ENCODE data around the gene MCRIP1. TPM values are rescaled to one million over a fixed set of nuclear protein-coding genes. Genes with fewer than 3 reads are reported as not detected.

MCRIP1 gene
- total and polyA plus RNA-seq, 2 of the 13 experiments (the other 11 are each of a cell fraction or from before 2014, with no cell fraction given) = 79.7 to 84.9 TPM

DNA sequence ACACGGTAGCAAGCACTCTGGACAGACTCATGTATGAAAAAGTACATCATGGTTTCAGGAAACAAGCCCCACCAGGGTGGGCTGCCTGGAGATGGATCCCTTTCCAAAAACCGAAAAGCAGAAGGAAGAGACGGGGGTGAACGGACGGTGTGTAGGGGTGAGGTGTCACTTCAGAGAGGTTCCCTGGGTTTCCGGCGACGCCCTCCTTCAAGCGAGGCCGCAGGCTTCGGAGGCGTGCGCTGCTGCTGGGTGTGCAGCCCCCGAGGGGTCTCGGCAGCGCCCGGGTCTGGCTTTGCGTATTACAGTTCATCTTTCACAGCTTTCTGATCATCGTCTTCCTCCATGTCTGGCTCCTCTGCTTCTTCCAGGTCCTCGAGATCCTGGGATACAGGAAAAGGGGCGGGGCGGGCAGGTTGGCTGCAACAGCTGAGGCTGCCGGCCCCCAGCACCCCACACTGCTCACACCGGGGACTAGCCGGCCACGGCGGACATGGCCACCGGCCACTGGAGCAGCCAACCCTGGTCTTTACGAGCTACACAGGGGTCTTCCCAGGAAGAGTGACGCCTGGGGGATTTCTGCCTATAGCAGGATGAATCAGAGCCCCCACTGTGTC, 10.7 kb upstream of the MCRIP1 start (continued):
- no peak for TF ChIP-seq ZFP36 (IDR thresholded peaks at IDR 0.05; ENCODE audit: borderline replicate concordance, low read depth, low read length, partially characterized antibody)
- 0 out of 2 replicates have a peak, but pooled peaks have one; percentile 22 for TF ChIP-seq RAD21 (CRISPR knock-in tag; IDR thresholded peaks at IDR 0.05)
- no peak for TF ChIP-seq AGO1 (IDR thresholded peaks at IDR 0.05; ENCODE audit: low read depth, low read length, poor library complexity, severe bottlenecking)
- no peak for TF ChIP-seq ZNF253 (CRISPR knock-in tag; IDR thresholded peaks at IDR 0.05; ENCODE audit: borderline replicate concordance)
- peak; percentile 96 for TF ChIP-seq AGO2 (optimal IDR thresholded peaks at IDR 0.05; ENCODE audit: low read depth, low read length)
- TF ChIP-seq, protein P1, sequence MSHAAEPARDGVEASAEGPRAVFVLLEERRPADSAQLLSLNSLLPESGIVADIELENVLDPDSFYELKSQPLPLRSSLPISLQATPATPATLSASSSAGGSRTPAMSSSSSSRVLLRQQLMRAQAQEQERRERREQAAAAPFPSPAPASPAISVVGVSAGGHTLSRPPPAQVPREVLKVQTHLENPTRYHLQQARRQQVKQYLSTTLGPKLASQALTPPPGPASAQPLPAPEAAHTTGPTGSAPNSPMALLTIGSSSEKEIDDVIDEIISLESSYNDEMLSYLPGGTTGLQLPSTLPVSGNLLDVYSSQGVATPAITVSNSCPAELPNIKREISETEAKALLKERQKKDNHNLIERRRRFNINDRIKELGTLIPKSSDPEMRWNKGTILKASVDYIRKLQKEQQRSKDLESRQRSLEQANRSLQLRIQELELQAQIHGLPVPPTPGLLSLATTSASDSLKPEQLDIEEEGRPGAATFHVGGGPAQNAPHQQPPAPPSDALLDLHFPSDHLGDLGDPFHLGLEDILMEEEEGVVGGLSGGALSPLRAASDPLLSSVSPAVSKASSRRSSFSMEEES (CRISPR knock-in tag; IDR thresholded peaks at IDR 0.05) = no peak
- TF ChIP-seq ZSCAN25 (CRISPR knock-in tag; IDR thresholded peaks at IDR 0.05) = no peak
- peak; percentile 72 for TF ChIP-seq RBFOX2 (IDR thresholded peaks at IDR 0.05; ENCODE audit: low read depth, low read length)
- no peak for TF ChIP-seq RFX1 (IDR thresholded peaks at IDR 0.05)

DNA sequence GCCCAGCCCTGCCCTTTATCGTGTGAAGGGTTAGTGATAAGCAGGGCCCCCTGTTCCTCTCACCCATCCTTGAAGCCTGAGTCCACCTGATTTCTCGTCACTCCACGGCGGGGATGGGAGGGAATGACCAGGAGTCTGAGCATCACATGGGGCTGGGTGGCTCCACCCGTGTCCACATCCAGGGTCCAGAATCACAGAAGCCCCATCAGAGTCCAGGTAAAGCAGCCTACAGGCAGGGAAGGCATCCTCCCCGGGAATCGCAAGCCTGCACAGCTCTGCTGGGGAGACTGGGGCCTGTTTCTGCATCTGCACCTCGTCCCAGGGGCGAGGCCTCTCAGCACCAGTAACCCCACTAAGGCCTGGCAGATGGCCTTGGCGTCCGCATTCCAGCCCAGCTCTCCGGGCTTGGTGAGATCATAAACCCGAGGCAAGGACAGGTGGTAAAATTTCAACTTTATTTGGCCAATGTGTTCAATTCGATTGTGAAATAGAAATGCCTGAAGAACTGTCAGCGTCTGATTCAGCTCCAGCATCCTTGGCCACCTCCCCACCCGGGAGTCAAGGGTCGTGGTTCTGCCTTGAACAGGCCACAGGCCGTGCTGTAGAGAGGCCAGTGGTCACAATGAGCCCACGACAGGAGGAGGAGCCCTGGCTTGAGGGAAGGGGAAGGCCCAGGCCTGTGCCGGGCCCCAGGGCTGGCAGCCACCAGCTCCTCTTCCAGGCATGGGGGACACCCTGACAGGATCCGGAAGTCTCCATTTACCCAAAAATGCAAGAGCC, 9.8 kb upstream of the MCRIP1 start:
- Histone ChIP-seq H3K79me2 (ENCODE audit: insufficient read depth, low read length) (no peaks in the 10 kb centered on the region), H4K20me1 (ENCODE audit: insufficient read depth, low read length) (peaks cover 6% of the 10 kb centered on the region; the same call in 1 of the 2 replicates), H3K36me3 (replicated peaks in 1 of 2; ENCODE audit: control insufficient read depth in 1 of 2, insufficient read depth in 2 of 2, low read length in 2 of 2) (peaks cover 37 to 52% of the 10 kb centered on the region in 2 experiments), H3K27ac (ENCODE audit: extremely low read length, insufficient read depth, low read length) (no peak overlapping the region), H3K4me3 (replicated peaks in 1 of 3; ENCODE audit: insufficient read depth in 1 of 3, low read depth in 2 of 3, low read length in 3 of 3) (no peak overlapping the region), H2AFZ (ENCODE audit: low read length) (no peak overlapping the region), H3K4me1 (ENCODE audit: insufficient read depth, low read length) (peaks cover 26% of the 10 kb centered on the region), H3K9ac (ENCODE audit: insufficient read depth, low read depth, low read length) (no peak overlapping the region), H3K4me2 (ENCODE audit: low read depth, low read length) (no peak overlapping the region), H3K9me3 (ENCODE audit: low read length) (no peaks in the 10 kb centered on the region), H3K27me3 (ENCODE audit: control insufficient read depth in 1 of 2, insufficient read depth in 2 of 2, low read length in 2 of 2) (no peaks in the 10 kb centered on the region)
- POLR2A ChIA-PET = interaction anchor here (0.7 to 8.9 kb wide), 7 partner anchors 9 to 28 kb away, joined by 3 to 40 read pairs (median 6); partner anchors contain the start of genes MCRIP1 and P4HB
- ATAC-seq = no peak
- WGBS (ENCODE audit: low lambda C conversion rate) = 88% methylated on average over 17 of the region's 21 CpGs
- BruUV-seq (replicated peaks) = no TSS peak
- CTCF ChIA-PET (ENCODE audit: low intra/inter-chr PET ratio, low total read pairs) = no interaction called here
- intact Hi-C loops (cut with micrococcal nuclease; ENCODE audit: unreplicated experiment) = no loop called here
- in situ Hi-C loops (cut with HindIII; ENCODE audit: extremely low pct_ligation_motif_present, low pct_unique_long_range_greater_than_20kb) = no loop called here
- DNase-seq (ENCODE audit: low spot score) = no peak
- no peak for FAIRE-seq
- 0 out of 2 replicates have a peak, but pooled peaks have one; percentile 55 for TF ChIP-seq ZNF576 (CRISPR knock-in tag; IDR thresholded peaks at IDR 0.05)
- TF ChIP-seq, protein P2, sequence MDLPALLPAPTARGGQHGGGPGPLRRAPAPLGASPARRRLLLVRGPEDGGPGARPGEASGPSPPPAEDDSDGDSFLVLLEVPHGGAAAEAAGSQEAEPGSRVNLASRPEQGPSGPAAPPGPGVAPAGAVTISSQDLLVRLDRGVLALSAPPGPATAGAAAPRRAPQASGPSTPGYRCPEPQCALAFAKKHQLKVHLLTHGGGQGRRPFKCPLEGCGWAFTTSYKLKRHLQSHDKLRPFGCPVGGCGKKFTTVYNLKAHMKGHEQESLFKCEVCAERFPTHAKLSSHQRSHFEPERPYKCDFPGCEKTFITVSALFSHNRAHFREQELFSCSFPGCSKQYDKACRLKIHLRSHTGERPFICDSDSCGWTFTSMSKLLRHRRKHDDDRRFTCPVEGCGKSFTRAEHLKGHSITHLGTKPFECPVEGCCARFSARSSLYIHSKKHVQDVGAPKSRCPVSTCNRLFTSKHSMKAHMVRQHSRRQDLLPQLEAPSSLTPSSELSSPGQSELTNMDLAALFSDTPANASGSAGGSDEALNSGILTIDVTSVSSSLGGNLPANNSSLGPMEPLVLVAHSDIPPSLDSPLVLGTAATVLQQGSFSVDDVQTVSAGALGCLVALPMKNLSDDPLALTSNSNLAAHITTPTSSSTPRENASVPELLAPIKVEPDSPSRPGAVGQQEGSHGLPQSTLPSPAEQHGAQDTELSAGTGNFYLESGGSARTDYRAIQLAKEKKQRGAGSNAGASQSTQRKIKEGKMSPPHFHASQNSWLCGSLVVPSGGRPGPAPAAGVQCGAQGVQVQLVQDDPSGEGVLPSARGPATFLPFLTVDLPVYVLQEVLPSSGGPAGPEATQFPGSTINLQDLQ (CRISPR knock-in tag; IDR thresholded peaks at IDR 0.05) = 0 out of 2 replicates have a peak, but pooled peaks have one; percentile 46
- no peak for TF ChIP-seq TP53 (CRISPR knock-in tag; conservative IDR thresholded peaks at IDR 0.05)
- peak; percentile 56 for TF ChIP-seq POLR2AphosphoS5 (IDR thresholded peaks at IDR 0.05; ENCODE audit: low read depth, low read length)
- peak; percentile 97 for TF ChIP-seq AGO2 (optimal IDR thresholded peaks at IDR 0.05; ENCODE audit: low read depth, low read length)
- no peak for TF ChIP-seq ZSCAN31 (CRISPR knock-in tag; IDR thresholded peaks at IDR 0.05; ENCODE audit: low read depth)
- peak; percentile 99 for TF ChIP-seq RBM22 (optimal IDR thresholded peaks at IDR 0.05; ENCODE audit: low read length)
- 0 out of 2 replicates have a peak, but pooled peaks have one; percentile 31 for TF ChIP-seq BORCS8-MEF2B (CRISPR knock-in tag; IDR thresholded peaks at IDR 0.05)
- no peak for TF ChIP-seq HDAC1 (CRISPR knock-in tag; IDR thresholded peaks at IDR 0.05)
- no peak for TF ChIP-seq JDP2 (CRISPR knock-in tag; IDR thresholded peaks at IDR 0.05; ENCODE audit: borderline replicate concordance)
